Tibial nerve (tissue), 4 donors: ENCODE data around the gene ZNF14. TPM values are rescaled to one million over a fixed set of nuclear protein-coding genes. Genes with fewer than 3 reads are reported as not detected.
"Not testable (repeated sequence)": the region's sequence is repeated elsewhere in the genome, so short reads cannot be mapped to it uniquely, and the experiment has no call there.

ENCODE experiments used
- DNase-seq, 2 donors: peaks; one replicate each; pipeline ENCODE4 v3.0.0-alpha.2; 2019; ENCODE audit warnings: low spot score in 2 of 2
- H3K27ac ChIP-seq, 4 donors: fragments of 200-600 bp; sonication (generic) in 3 of 4; one replicate each; pipeline ENCODE4 v1.5.1; 2017 to 2019; ENCODE audit warnings: mild to moderate bottlenecking in 1 of 4
- H3K27me3 ChIP-seq, 2 donors: fragments of 200-600 bp; sonication (generic) in 1 of 2; one replicate each; pipeline versions ENCODE4 v1.5.1 to v1.6.0; 2017 to 2019
- H3K36me3 ChIP-seq, 3 donors: fragments of 200-600 bp; sonication (generic); one replicate each; pipeline ENCODE4 v1.5.1; 2018 to 2019
- H3K4me1 ChIP-seq, 4 donors: fragments of 200-600 bp; sonication (generic) in 3 of 4; one replicate each; pipeline ENCODE4 v1.5.1; 2017 to 2019
- H3K4me3 ChIP-seq, 4 donors: fragments of 200-600 bp; sonication (generic) in 3 of 4; one replicate each; pipeline ENCODE4 v1.5.1; 2017 to 2019; ENCODE audit warnings: mild to moderate bottlenecking in 1 of 4, moderate library complexity in 1 of 4
- H3K9me3 ChIP-seq, 4 donors: fragments of 200-600 bp; sonication (generic) in 3 of 4; one replicate each; pipeline ENCODE4 v1.5.1; 2017 to 2019
- CTCF ChIP-seq, 5 experiments: fragments of 200-600 bp in 3 of 5; fragments of 450-650 bp in 2 of 5; sonication (generic) in 3 of 5; IDR thresholded peaks; one replicate each; pipeline ENCODE4 v1.5.1; 2016 to 2019; ENCODE audit warnings: antibody characterized with exemption in 5 of 5, mild to moderate bottlenecking in 3 of 5, moderate library complexity in 2 of 5
- EP300 ChIP-seq, 2 donors: sonication (generic); formaldehyde crosslinking; IDR thresholded peaks; one replicate each; pipeline ENCODE4 v1.6.1; 2017; ENCODE audit warnings: antibody characterized with exemption in 2 of 2, mild to moderate bottlenecking in 1 of 2
- POLR2A ChIP-seq, 2 donors: fragments of 450-650 bp; IDR thresholded peaks; one replicate each; pipeline ENCODE4 v1.6.1; 2017; ENCODE audit warnings: antibody characterized with exemption in 2 of 2, mild to moderate bottlenecking in 2 of 2, moderate library complexity in 2 of 2
- WGBS, 2 donors: methylation state at CpG; one replicate each; pipeline ENCODE4 v1.1.5; 2018; 5-methylcytosine and 5-hydroxymethylcytosine counted together
- total RNA-seq, 4 donors: library from RNA; depleted of rRNA; stranded (reverse); fragments of >200 nt; gene quantifications; one replicate each; pipeline ENCODE4 v1.1.0, GENCODE V29; 2016

ZNF14 gene
- total RNA-seq, 4 donors from 2014 or later: 12.0 to 14.2 (median 13.3) TPM

- Histone ChIP-seq H3K4me1 (no peaks in the 10 kb centered on the region), H3K27ac (no peak overlapping the region), H3K4me3 (no peak overlapping the region), H3K36me3 (peaks cover 24 to 99% (median 31%) of the 10 kb centered on the region in 3 donors), H3K9me3 (peaks cover 32 to 100% (median 70%) of the 10 kb centered on the region in 4 donors), H3K27me3 (no peaks in the 10 kb centered on the region)
- TF ChIP-seq POLR2A (IDR thresholded peaks at IDR 0.05) (no peak), EP300 (IDR thresholded peaks at IDR 0.05) (no peak), CTCF (IDR thresholded peaks at IDR 0.05) (no peak)
- 96% methylated on average over 10 of the region's 10 CpGs for WGBS, 2 donors
- DNase-seq: no peak
Observed at GRCh38 chr19:19711934-19712828, 20.7 kb downstream of the ZNF14 start.

- peaks cover 24 to 99% (median 31%) of the 10 kb centered on the region in 3 donors for H3K36me3 ChIP-seq
- no peaks in the 10 kb centered on the region for H3K4me1 ChIP-seq
- no peak overlapping the region for H3K4me3 ChIP-seq
- no peak overlapping the region for H3K27ac ChIP-seq
- no peaks in the 10 kb centered on the region for H3K27me3 ChIP-seq
- WGBS, 2 donors: 96 to 97% methylated on average over 14 of the region's 14 CpGs
- no peak for DNase-seq
- TF ChIP-seq CTCF (IDR thresholded peaks at IDR 0.05): no peak
- no peak for TF ChIP-seq POLR2A (IDR thresholded peaks at IDR 0.05)
- TF ChIP-seq EP300 (IDR thresholded peaks at IDR 0.05): no peak
- H3K9me3 ChIP-seq: peaks cover 32 to 100% (median 67%) of the 10 kb centered on the region in 4 donors
Observed at GRCh38 chr19:19711306-19711933, 21.5 kb downstream of the ZNF14 start.

- WGBS, 2 donors: 97 to 100% methylated on average over 2 of the region's 2 CpGs
- no peak overlapping the region for H3K27ac ChIP-seq
- no peak for DNase-seq
- peaks cover 35 to 100% (median 68%) of the 10 kb centered on the region in 4 donors for H3K9me3 ChIP-seq
- no peak overlapping the region for H3K4me3 ChIP-seq
- H3K27me3 ChIP-seq: no peaks in the 10 kb centered on the region
- H3K4me1 ChIP-seq: no peaks in the 10 kb centered on the region
- TF ChIP-seq POLR2A (IDR thresholded peaks at IDR 0.05): no peak
- TF ChIP-seq CTCF (IDR thresholded peaks at IDR 0.05): no peak
- TF ChIP-seq EP300 (IDR thresholded peaks at IDR 0.05): no peak
- H3K36me3 ChIP-seq: peaks cover 24 to 99% (median 31%) of the 10 kb centered on the region in 3 donors
Observed at GRCh38 chr19:19710506-19710905, 22.4 kb downstream of the ZNF14 start.

GRCh38 chr19:19704836-19705235, 28.1 kb downstream of the ZNF14 start:
- no peaks in the 10 kb centered on the region for H3K4me1 ChIP-seq
- peaks cover 0 to 99% (median 9%) of the 10 kb centered on the region in 3 donors for H3K36me3 ChIP-seq
- TF ChIP-seq POLR2A (IDR thresholded peaks at IDR 0.05): no peak
- TF ChIP-seq CTCF (IDR thresholded peaks at IDR 0.05): no peak
- no peak overlapping the region for H3K27ac ChIP-seq
- DNase-seq: no peak
- H3K9me3 ChIP-seq: peaks cover 10 to 100% (median 48%) of the 10 kb centered on the region in 4 donors
- H3K4me3 ChIP-seq: no peak overlapping the region
- H3K27me3 ChIP-seq: no peaks in the 10 kb centered on the region
- 86 to 94% methylated on average over 6 of the region's 6 CpGs for WGBS, 2 donors

GRCh38 chr19:19700493-19700892, 32.4 kb downstream of the ZNF14 start:
- H3K9me3 ChIP-seq: peaks cover 0 to 100% (median 40%) of the 10 kb centered on the region in 4 donors
- H3K27me3 ChIP-seq, DNase-seq, H3K27ac ChIP-seq, H3K4me3 ChIP-seq, H3K4me1 ChIP-seq: not testable (repeated sequence)
- WGBS, 2 donors: 96 to 97% methylated on average over 1 of the region's 1 CpG
- peaks cover 0 to 78% (median 9%) of the 10 kb centered on the region in 3 donors for H3K36me3 ChIP-seq
